Bronchial epithelial cell (primary cell): ENCODE data around the gene FAM76B. TPM values are rescaled to one million over a fixed set of nuclear protein-coding genes. Genes with fewer than 3 reads are reported as not detected.

Experiments
- DNase-seq: peaks from one replicate; pipeline ENCODE4 v3.0.0-alpha.2; 2010; ENCODE audit warnings: low read depth
- FAIRE-seq: peaks from 2 replicates; lab custom pipeline; 2011; peaks lifted over from hg19 to GRCh38; lab: Jason Lieb, UNC
- H3K27me3 ChIP-seq: 2 replicates; pipeline ENCODE4 v1.5.1; 2011; ENCODE audit warnings: low read length; ENCODE audit not compliant: control insufficient read depth, insufficient read depth
- H3K36me3 ChIP-seq: 2 replicates; pipeline ENCODE4 v1.5.1; 2011; ENCODE audit warnings: low read length; ENCODE audit not compliant: control insufficient read depth, insufficient read depth
- H3K4me3 ChIP-seq: 2 replicates; pipeline ENCODE4 v1.5.1; 2011; ENCODE audit warnings: mild to moderate bottlenecking, low read depth, low read length, control low read depth
- CTCF ChIP-seq: IDR thresholded peaks from 2 replicates; pipeline ENCODE4 v1.5.1; 2011; ENCODE audit warnings: mild to moderate bottlenecking, moderate library complexity, low read length, control low read depth, inconsistent platforms; ENCODE audit not compliant: insufficient read depth, severe bottlenecking
- total RNA-seq: library from RNA; depleted of rRNA; stranded (reverse); fragments of >200 nt; gene quantifications from 2 replicates; pipeline ENCODE4 v1.2.1, GENCODE V29; 2014

Gene FAM76B
- total RNA-seq, 1 donor from 2014 or later: 22.9 TPM

- no peak for FAIRE-seq
- no peak for TF ChIP-seq CTCF
- peak; percentile 70 for DNase-seq
- peak overlapping the region; percentile 61 for H3K4me3 ChIP-seq
- no peaks in the 10 kb centered on the region for H3K27me3 ChIP-seq
- H3K36me3 ChIP-seq: no peaks in the 10 kb centered on the region
Observed at GRCh38 chr11:95790933-95791708, 1.5 kb upstream of the FAM76B start.

GRCh38 chr11:95790123-95790932, 746 bp upstream of the FAM76B start, which contains the start of gene CEP57:
CEP57 (plus strand) TSS chr11:95790498; CDS start chr11:95790699, 201 bp downstream.
- no peak for FAIRE-seq
- peaks cover 1% of the 10 kb centered on the region for H3K36me3 ChIP-seq
- TF ChIP-seq CTCF: no peak
- no peaks in the 10 kb centered on the region for H3K27me3 ChIP-seq
- peak within 1 kb of the TSS; percentile 61 for H3K4me3 ChIP-seq
- peak; percentile 97 for DNase-seq

- Histone ChIP-seq H3K4me3 (peak overlapping the region; percentile 61), H3K36me3 (peaks cover 2% of the 10 kb centered on the region), H3K27me3 (no peaks in the 10 kb centered on the region)
- FAIRE-seq (no peak), DNase-seq (peak; percentile 5)
- no peak for TF ChIP-seq CTCF
Observed at GRCh38 chr11:95788921-95789505, 569 bp downstream of the FAM76B start.

- DNase-seq (no peak), FAIRE-seq (no peak)
- H3K27me3 ChIP-seq: no peaks in the 10 kb centered on the region
- TF ChIP-seq CTCF: no peak
- peaks cover 6% of the 10 kb centered on the region for H3K36me3 ChIP-seq
- no peak overlapping the region for H3K4me3 ChIP-seq
Observed at GRCh38 chr11:95780544-95780943, 9.0 kb downstream of the FAM76B start.

GRCh38 chr11:95778699-95779098, 10.9 kb downstream of the FAM76B start:
- FAIRE-seq: no peak
- no peak for TF ChIP-seq CTCF
- H3K4me3 ChIP-seq: no peak overlapping the region
- no peak for DNase-seq
- H3K27me3 ChIP-seq: no peaks in the 10 kb centered on the region
- H3K36me3 ChIP-seq: peaks cover 4% of the 10 kb centered on the region
